GM12878 (cell line): ENCODE results near the gene BATF. TPM values are rescaled to one million over a fixed set of nuclear protein-coding genes. Genes with fewer than 3 reads are reported as not detected.
A peak's percentile ranks its signal among the peaks of the same experiment; 100 is the strongest.

Experiments used
- ATF2 ChIP-seq: IDR thresholded peaks from 2 replicates; pipeline ENCODE4 v1.6.1; 2012; ENCODE audit warnings: low read length, inconsistent platforms
- ATF7 ChIP-seq: fragments of 450-650 bp; IDR thresholded peaks from 2 replicates; pipeline ENCODE4 v1.6.1; 2016; ENCODE audit warnings: low read depth, mild to moderate bottlenecking
- BCL3 ChIP-seq: IDR thresholded peaks from 2 replicates; pipeline ENCODE4 v1.6.1; 2011; ENCODE audit warnings: borderline replicate concordance, low read depth, mild to moderate bottlenecking, moderate library complexity, low read length; ENCODE audit not compliant: insufficient read depth, poor library complexity, severe bottlenecking
- BHLHE40 ChIP-seq, 2 experiments: fragments of 450-650 bp in 1 of 2; IDR thresholded peaks; 2 replicates each; pipeline ENCODE4 v1.6.1; 2011 to 2017; ENCODE audit warnings: low read depth in 2 of 2, borderline replicate concordance in 1 of 2, improper control_type of control experiment in 1 of 2, low read length in 1 of 2, mild to moderate bottlenecking in 1 of 2
- E2F4 ChIP-seq: IDR thresholded peaks from 2 replicates; pipeline ENCODE4 v1.6.1; 2012; ENCODE audit warnings: low read depth, low read length, improper control_type of control experiment
- E4F1 ChIP-seq: fragments of 450-650 bp; IDR thresholded peaks from 2 replicates; pipeline ENCODE4 v1.6.1; 2018; ENCODE audit warnings: borderline replicate concordance, mild to moderate bottlenecking; ENCODE audit not compliant: partially characterized antibody
- HCFC1 ChIP-seq: fragments of 150-350 bp; IDR thresholded peaks from 2 replicates; pipeline ENCODE4 v1.6.1; 2014; ENCODE audit warnings: low read length
- IKZF1 ChIP-seq: fragments of 450-650 bp; conservative IDR thresholded peaks from 2 replicates; pipeline ENCODE4 v1.6.1; 2017; ENCODE audit warnings: antibody characterized with exemption, mild to moderate bottlenecking
- KAT2A ChIP-seq: conservative IDR thresholded peaks from 2 replicates; pipeline ENCODE4 v1.6.1; 2011; ENCODE audit warnings: low read depth, low read length; ENCODE audit not compliant: control insufficient read depth
- LARP7 ChIP-seq: fragments of 450-650 bp; IDR thresholded peaks from 2 replicates; pipeline ENCODE4 v1.6.1; 2017; ENCODE audit warnings: mild to moderate bottlenecking
- PAX5 ChIP-seq: IDR thresholded peaks from 2 replicates; pipeline ENCODE4 v1.6.1; 2011; ENCODE audit warnings: low read depth, low read length, borderline replicate concordance
- PAX8 ChIP-seq: fragments of 450-650 bp; IDR thresholded peaks from 2 replicates; pipeline ENCODE4 v1.6.1; 2017; ENCODE audit warnings: mild to moderate bottlenecking, moderate library complexity
- RAD51 ChIP-seq: fragments of 450-650 bp; IDR thresholded peaks from 2 replicates; pipeline ENCODE4 v1.6.1; 2016; ENCODE audit warnings: moderate library complexity, mild to moderate bottlenecking, inconsistent platforms
- RCOR1 ChIP-seq: conservative IDR thresholded peaks from 2 replicates; pipeline ENCODE4 v1.6.1; 2012; ENCODE audit warnings: low read depth, low read length, improper control_type of control experiment
- RELA ChIP-seq: fragments of 450-650 bp; IDR thresholded peaks from 2 replicates; pipeline ENCODE4 v1.8.0; 2014; ENCODE audit warnings: borderline replicate concordance; ENCODE audit not compliant: partially characterized antibody
- SIN3A ChIP-seq: IDR thresholded peaks from 2 replicates; pipeline ENCODE4 v1.6.1; 2012; ENCODE audit warnings: low read depth, low read length, improper control_type of control experiment
- TAF1 ChIP-seq: IDR thresholded peaks from 2 replicates; pipeline ENCODE4 v1.6.1; 2011; ENCODE audit warnings: mild to moderate bottlenecking, low read depth, low read length, borderline replicate concordance
- ZNF592 ChIP-seq: fragments of 450-650 bp; IDR thresholded peaks from 2 replicates; pipeline ENCODE4 v1.6.1; 2017; ENCODE audit warnings: mild to moderate bottlenecking, moderate library complexity
- polyA plus RNA-seq, 11 experiments: library from polyadenylated mRNA; depleted of rRNA in 4 of 11; unstranded in 6 of 11; stranded (reverse) in 5 of 11; fragments of >200 nt; fragmentation: Nextera tagmentation in 4 of 11; fragmentation: Illumina TruSeq in 1 of 11; extraction: Ambion mirVana in 4 of 11; extraction: Trizol in 1 of 11; gene quantifications; 1 replicate in 1 of 11; 2 replicates in 10 of 11; pipeline versions ENCODE4 v1.2.1 to v1.2.3, GENCODE V29; 2011 to 2016; ENCODE audit warnings: inconsistent platforms in 2 of 11, missing spikeins in 2 of 11, low read depth in 1 of 11
- total RNA-seq, 4 experiments: library from RNA; depleted of rRNA in 3 of 4; stranded (reverse); fragments of >200 nt in 3 of 4; fragmentation: Illumina TruSeq in 1 of 4; extraction: Trizol in 1 of 4; gene quantifications; 2 replicates each; pipeline versions ENCODE4 v1.2.1 to v1.2.3, GENCODE V29; 2013 to 2021

Gene BATF
- total and polyA plus RNA-seq, 10 of the 15 experiments (the other 5 are each of a cell fraction or from before 2014, with no cell fraction given), result 10.0 to 154 (median 103) TPM

GRCh38 chr14:75539561-75540478 is 17.6 kb downstream of the BATF start (continued):
- TF ChIP-seq HCFC1 (no peak), LARP7 (0 out of 2 replicates have a peak, but pooled peaks have one; percentile 10), BHLHE40 (IDR thresholded peaks at IDR 0.05; ENCODE audit: borderline replicate concordance in 1 of 2, low read depth in 2 of 2, low read length in 1 of 2) (peak; percentile 97 to 98), ATF7 (peak; percentile 54), ATF2 (0 out of 2 replicates have a peak, but pooled peaks have one; percentile 53), RCOR1 (0 out of 2 replicates have a peak, but pooled peaks have one; percentile 25), RAD51 (no peak; the same call in 1 of the 2 replicates), PAX8 (no peak), E4F1 (no peak), IKZF1 (peak; percentile 94), SIN3A (no peak), KAT2A (no peak), BCL3 (peak; percentile 85), RELA (peak; percentile 97), TAF1 (0 out of 2 replicates have a peak, but pooled peaks have one; percentile 14), ZNF592 (no peak), E2F4 (no peak), PAX5 (peak; percentile 14; the same call in 1 of the 2 replicates)
